Tibial artery (tissue), 4 donors: Measurements from ENCODE around the gene GPATCH4.
"Not testable (repeated sequence)": the region's sequence is repeated elsewhere in the genome, so short reads cannot be mapped to it uniquely, and the experiment has no call there.

Source experiments
- DNase-seq, 2 donors: peaks; one replicate each; pipeline ENCODE4 v3.0.0-alpha.2; 2019
- H3K27ac ChIP-seq, 2 donors: fragments of 200-600 bp; sonication (generic) in 1 of 2; 1 replicate in 1 of 2; 2 replicates in 1 of 2; pipeline ENCODE4 v1.5.1; 2018 to 2019; ENCODE audit warnings: mild to moderate bottlenecking in 1 of 2
- H3K27me3 ChIP-seq, 2 donors: fragments of 200-600 bp; sonication (generic) in 1 of 2; one replicate each; pipeline versions ENCODE4 v1.5.1 to v1.6.0; 2016 to 2019
- H3K36me3 ChIP-seq, 3 donors: fragments of 200-600 bp; sonication (generic) in 2 of 3; one replicate each; pipeline ENCODE4 v1.5.1; 2016 to 2019; ENCODE audit warnings: mild to moderate bottlenecking in 2 of 3
- H3K4me1 ChIP-seq, 4 donors: fragments of 200-600 bp; sonication (generic) in 2 of 4; 1 replicate in 3 of 4; 2 replicates in 1 of 4; pipeline ENCODE4 v1.5.1; 2016 to 2019
- H3K4me3 ChIP-seq, 2 donors: fragments of 200-600 bp; sonication (generic) in 1 of 2; 1 replicate in 1 of 2; 2 replicates in 1 of 2; pipeline ENCODE4 v1.5.1; 2018 to 2019; ENCODE audit warnings: mild to moderate bottlenecking in 2 of 2
- H3K9me3 ChIP-seq, 3 donors: fragments of 200-600 bp; sonication (generic) in 1 of 3; one replicate each; pipeline ENCODE4 v1.5.1; 2016 to 2019
- CTCF ChIP-seq, 2 experiments: fragments of 200-600 bp in 1 of 2; fragments of 450-650 bp in 1 of 2; IDR thresholded peaks; one replicate each; pipeline ENCODE4 v1.5.1; 2017 to 2019; ENCODE audit warnings: antibody characterized with exemption in 2 of 2, mild to moderate bottlenecking in 1 of 2, moderate library complexity in 1 of 2
- intact Hi-C: fragments of 100-400 bp; cut with DNase I; formaldehyde crosslinking; loops from one replicate; pipeline ENCODE4 v1.15.0; 2023; ENCODE audit warnings: low total_unique reads

GPATCH4 gene

GRCh38 chr1:156638189-156638985, 37.1 kb upstream of the GPATCH4 start:
- no peak for TF ChIP-seq CTCF (IDR thresholded peaks at IDR 0.05)
- H3K36me3 ChIP-seq: no peaks in the 10 kb centered on the region
- DNase-seq: no peak
- peaks cover 0 to 20% (median 13%) of the 10 kb centered on the region in 4 donors for H3K4me1 ChIP-seq
- no peak overlapping the region for H3K27ac ChIP-seq
- intact Hi-C loops: no loop called here
- H3K4me3 ChIP-seq: no peak overlapping the region
- peaks cover 3 to 94% of the 10 kb centered on the region in 2 donors for H3K27me3 ChIP-seq
- H3K9me3 ChIP-seq: no peaks in the 10 kb centered on the region

- H3K9me3 ChIP-seq: no peaks in the 10 kb centered on the region
- intact Hi-C loops: no loop called here
- TF ChIP-seq CTCF (IDR thresholded peaks at IDR 0.05): no peak
- H3K4me3 ChIP-seq: no peak overlapping the region
- no peak for DNase-seq
- no peak overlapping the region for H3K27ac ChIP-seq
- peaks cover 0 to 71% of the 10 kb centered on the region in 2 donors for H3K27me3 ChIP-seq
- no peaks in the 10 kb centered on the region for H3K4me1 ChIP-seq
- H3K36me3 ChIP-seq: no peaks in the 10 kb centered on the region
Measured at GRCh38 chr1:156632355-156632754, 31.1 kb upstream of the GPATCH4 start.

- H3K27me3 ChIP-seq: peaks cover 0 to 73% of the 10 kb centered on the region in 2 donors
- H3K4me3 ChIP-seq, H3K27ac ChIP-seq, intact Hi-C loops, DNase-seq, H3K4me1 ChIP-seq, H3K9me3 ChIP-seq, H3K36me3 ChIP-seq: not testable (repeated sequence)
Measured at GRCh38 chr1:156631152-156631551, 29.9 kb upstream of the GPATCH4 start.

- no peak for TF ChIP-seq CTCF (IDR thresholded peaks at IDR 0.05)
- Histone ChIP-seq H3K9me3 (no peaks in the 10 kb centered on the region), H3K4me1 (peaks cover 0 to 12% (median 10%) of the 10 kb centered on the region in 4 donors), H3K36me3 (no peaks in the 10 kb centered on the region), H3K27ac (no peak overlapping the region), H3K4me3 (no peak overlapping the region), H3K27me3 (peaks cover 0 to 73% of the 10 kb centered on the region in 2 donors)
- intact Hi-C loops: loop anchor here (5.0 kb wide), 1 partner anchor 183 kb away; no protein-coding TSS in a partner anchor
- no peak for DNase-seq
Measured at GRCh38 chr1:156629823-156630449, 28.7 kb upstream of the GPATCH4 start.

GRCh38 chr1:156627313-156627880, 26.1 kb upstream of the GPATCH4 start:
- Histone ChIP-seq H3K9me3 (no peaks in the 10 kb centered on the region), H3K27ac (no peak overlapping the region), H3K4me3 (no peak overlapping the region), H3K27me3 (peaks cover 0 to 72% of the 10 kb centered on the region in 2 donors), H3K36me3 (no peaks in the 10 kb centered on the region), H3K4me1 (peaks cover 0 to 29% (median 21%) of the 10 kb centered on the region in 4 donors)
- intact Hi-C loops: loop anchor here (2.0 to 5.0 kb wide), 3 partner anchors 29 to 180 kb away; no protein-coding TSS in a partner anchor
- TF ChIP-seq CTCF (IDR thresholded peaks at IDR 0.05): peak; percentile 49 to 55
- no peak for DNase-seq

- Histone ChIP-seq H3K27ac (no peak overlapping the region), H3K9me3 (no peaks in the 10 kb centered on the region), H3K36me3 (no peaks in the 10 kb centered on the region), H3K4me1 (peaks cover 0 to 29% (median 21%) of the 10 kb centered on the region in 4 donors), H3K27me3 (peaks cover 0 to 61% of the 10 kb centered on the region in 2 donors), H3K4me3 (peak overlapping the region; percentile 45 to 48)
- intact Hi-C loops: loop anchor here (2.0 to 5.0 kb wide), 3 partner anchors 31 to 179 kb away; no protein-coding TSS in a partner anchor
- no peak for TF ChIP-seq CTCF (IDR thresholded peaks at IDR 0.05)
- no peak for DNase-seq
Measured at GRCh38 chr1:156626079-156626438, 24.8 kb upstream of the GPATCH4 start.
